ENCODE results near the gene TRAF7. TPM values are rescaled to one million over a fixed set of nuclear protein-coding genes. Genes with fewer than 3 reads are reported as not detected.

Gene TRAF7
- total RNA-seq, 1 donor from 2014 or later, result 21.4 TPM

Small RNA genes within 50 kb of the gene (microRNA-seq; reads per million reads assigned to microRNA genes)
- not detected for gene MIR3180-5 (ENCODE audit: borderline number of aligned reads)
- gene MIR4516 (ENCODE audit: borderline number of aligned reads), result not detected
- gene MIR6511B1 (ENCODE audit: borderline number of aligned reads), result not detected

Other genes starting within 250 kb of the TRAF7 start
- not detected for gene HS3ST6, start 237.4 kb upstream of the TRAF7 start, total RNA-seq
- gene MSRB1, start 212.6 kb upstream of the TRAF7 start, total RNA-seq, result 25.9 TPM
- gene RPL3L, start 201.1 kb upstream of the TRAF7 start, total RNA-seq, result 315 TPM
- gene NDUFB10, start 196.2 kb upstream of the TRAF7 start, total RNA-seq, result 769 TPM
- 788 TPM for gene RPS2, start 191.0 kb upstream of the TRAF7 start, total RNA-seq
- not detected for gene RNF151, start 188.9 kb upstream of the TRAF7 start, total RNA-seq
- gene TBL3, start 183.7 kb upstream of the TRAF7 start, total RNA-seq, result 24.4 TPM
- gene NOXO1, start 174.3 kb upstream of the TRAF7 start, total RNA-seq, result not detected
- 32.2 TPM for gene GFER, start 171.6 kb upstream of the TRAF7 start, total RNA-seq
- gene SYNGR3, start 165.8 kb upstream of the TRAF7 start, total RNA-seq, result 1.0 TPM
- 16.0 TPM for gene ZNF598, start 146.0 kb upstream of the TRAF7 start, total RNA-seq
- gene NPW, start 136.0 kb upstream of the TRAF7 start, total RNA-seq, result not detected
- 235 TPM for gene NHERF2, start 128.9 kb upstream of the TRAF7 start, total RNA-seq
- 22.7 TPM for gene NTHL1, start 107.9 kb upstream of the TRAF7 start, total RNA-seq
- gene TSC2, start 107.8 kb upstream of the TRAF7 start, total RNA-seq, result 83.0 TPM
- 92.9 TPM for gene PKD1, start 19.9 kb upstream of the TRAF7 start, total RNA-seq
- gene RAB26, start 7.2 kb upstream of the TRAF7 start, total RNA-seq, result 1.7 TPM
- 9.2 TPM for gene CASKIN1, start 40.8 kb downstream of the TRAF7 start, total RNA-seq
- gene MLST8, start 49.7 kb downstream of the TRAF7 start, total RNA-seq, result 29.9 TPM
- 10.0 TPM for gene BRICD5, start 55.1 kb downstream of the TRAF7 start, total RNA-seq
- 42.4 TPM for gene PGP, start 59.1 kb downstream of the TRAF7 start, total RNA-seq
- gene E4F1, start 67.8 kb downstream of the TRAF7 start, total RNA-seq, result 14.2 TPM
- gene DNASE1L2, start 80.7 kb downstream of the TRAF7 start, total RNA-seq, result 0.47 TPM
- gene ECI1, start 95.8 kb downstream of the TRAF7 start, total RNA-seq, result 225 TPM
- 113 TPM for gene RNPS1, start 112.3 kb downstream of the TRAF7 start, total RNA-seq
- gene ABCA3, start 184.9 kb downstream of the TRAF7 start, total RNA-seq, result 7.7 TPM